Endothelial cell of umbilical vein (primary cell): Measurements from ENCODE around the gene MEF2D. TPM values are rescaled to one million over a fixed set of nuclear protein-coding genes. Genes with fewer than 3 reads are reported as not detected.

Experiments used
- BruUV-seq: library from RNA; stranded (reverse); fragments of 400-500 nt; replicated peaks from 2 replicates; lab custom pipeline; 2021; lab: Mats Ljungman, UMichigan
- CTCF ChIA-PET: fragments of 300-600, 350-600 bp; sonication (Branson Sonifier 250); formaldehyde crosslinking; loops from one replicate; lab custom pipeline; 2021; ENCODE audit warnings: antibody characterized with exemption, inconsistent platforms; lab: Charles Lee
- POLR2A ChIA-PET: fragments of 300-600, 350-600 bp; sonication (Branson Sonifier 250); formaldehyde crosslinking; loops from one replicate; lab custom pipeline; 2021; ENCODE audit warnings: antibody characterized with exemption, inconsistent platforms; lab: Charles Lee
- DNase-seq: peaks from one replicate; pipeline ENCODE4 v3.0.0-alpha.2; 2011; ENCODE audit warnings: low read depth, low spot score
- FAIRE-seq: peaks from 2 replicates; lab custom pipeline; 2011; peaks lifted over from hg19 to GRCh38; lab: Jason Lieb, UNC
- H2AFZ ChIP-seq: 2 replicates; pipeline ENCODE4 v1.6.0; 2012; ENCODE audit warnings: low read depth, low read length, control low read depth, inconsistent platforms
- H3K27ac ChIP-seq: 2 replicates; pipeline ENCODE4 v1.5.1; 2011; ENCODE audit warnings: low read depth, mild to moderate bottlenecking, control low read depth, low read length, moderate library complexity; ENCODE audit not compliant: insufficient read depth
- H3K27me3 ChIP-seq, 2 experiments: 2 replicates each; pipeline versions ENCODE4 v1.6.0 to v1.6.1; 2011; ENCODE audit warnings: low read length in 2 of 2, mixed read lengths in 1 of 2; ENCODE audit not compliant: control insufficient read depth in 2 of 2, insufficient read depth in 2 of 2
- H3K36me3 ChIP-seq, 2 experiments: 2 replicates in 1 of 2; 3 replicates in 1 of 2; pipeline ENCODE4 v1.5.1; 2011; ENCODE audit warnings: low read length in 2 of 2, mild to moderate bottlenecking in 1 of 2, moderate library complexity in 1 of 2; ENCODE audit not compliant: control insufficient read depth in 2 of 2, insufficient read depth in 2 of 2; ENCODE audit errors: extremely low read depth in 1 of 2
- H3K4me1 ChIP-seq: 3 replicates; pipeline ENCODE4 v1.5.1; 2011; ENCODE audit warnings: mild to moderate bottlenecking, low read length; ENCODE audit not compliant: control insufficient read depth, insufficient read depth; ENCODE audit errors: extremely low read depth
- H3K4me2 ChIP-seq: 2 replicates; pipeline ENCODE4 v1.6.1; 2011; ENCODE audit warnings: low read length, control low read depth, mixed read lengths; ENCODE audit not compliant: insufficient read depth
- H3K4me3 ChIP-seq, 3 experiments: fragments of 200-600 bp in 1 of 3; sonication (generic), shearing (Covaris generic) in 1 of 3; replicated peaks in 1 of 3; 2 replicates each; pipeline ENCODE4 v1.5.1; 2011 to 2016; ENCODE audit warnings: control low read depth in 3 of 3, low read length in 3 of 3, mild to moderate bottlenecking in 2 of 3, inconsistent platforms in 1 of 3, low read depth in 1 of 3, moderate library complexity in 1 of 3; ENCODE audit not compliant: insufficient read depth in 1 of 3
- H3K79me2 ChIP-seq: 2 replicates; pipeline ENCODE4 v1.6.0; 2012; ENCODE audit warnings: low read length, inconsistent platforms; ENCODE audit not compliant: control insufficient read depth, insufficient read depth
- H3K9ac ChIP-seq: replicated peaks from 2 replicates; pipeline ENCODE3; 2011; ENCODE audit warnings: low read length, control low read depth; ENCODE audit not compliant: insufficient read depth; ENCODE audit errors: extremely low read depth
- H3K9me1 ChIP-seq: replicated peaks from 3 replicates; pipeline ENCODE4 v1.6.0; 2011; ENCODE audit warnings: mild to moderate bottlenecking, low read length; ENCODE audit not compliant: control insufficient read depth, insufficient read depth; ENCODE audit errors: extremely low read depth
- H3K9me3 ChIP-seq: replicated peaks from 2 replicates; pipeline ENCODE4 v1.5.1; 2012; ENCODE audit warnings: low read length, inconsistent platforms; ENCODE audit not compliant: control insufficient read depth, insufficient read depth
- H4K20me1 ChIP-seq: replicated peaks from 2 replicates; pipeline ENCODE3; 2011; ENCODE audit warnings: mild to moderate bottlenecking, low read length; ENCODE audit not compliant: control insufficient read depth, insufficient read depth; ENCODE audit errors: extremely low read depth
- CTCF ChIP-seq, 2 donors: IDR thresholded peaks; 1 replicate in 1 of 2; 2 replicates in 1 of 2; pipeline ENCODE4 v1.5.1; 2011; ENCODE audit warnings: low read length in 2 of 2, mild to moderate bottlenecking in 2 of 2, moderate library complexity in 2 of 2, control low read depth in 1 of 2, inconsistent platforms in 1 of 2, low read depth in 1 of 2; ENCODE audit not compliant: insufficient read depth in 1 of 2; ENCODE audit errors: extremely low read depth in 1 of 2
- EZH2 ChIP-seq: IDR thresholded peaks from 2 replicates; pipeline ENCODE4 v1.6.1; 2012; ENCODE audit warnings: borderline replicate concordance, low read depth, mild to moderate bottlenecking, moderate library complexity, low read length, inconsistent platforms; ENCODE audit not compliant: severe bottlenecking
- FOS ChIP-seq: IDR thresholded peaks from 2 replicates; pipeline ENCODE4 v1.6.1; 2011; ENCODE audit warnings: mild to moderate bottlenecking, low read length, moderate library complexity, borderline replicate concordance; ENCODE audit not compliant: insufficient read depth
- GATA2 ChIP-seq: IDR thresholded peaks from 2 replicates; pipeline ENCODE4 v1.7.0; 2011; ENCODE audit warnings: low read depth, mild to moderate bottlenecking, moderate library complexity, mixed read lengths, low read length; ENCODE audit not compliant: insufficient read length, insufficient read depth
- JUN ChIP-seq: IDR thresholded peaks from 2 replicates; pipeline ENCODE4 v1.6.1; 2011; ENCODE audit warnings: borderline replicate concordance, low read depth; ENCODE audit not compliant: insufficient read length, insufficient read depth
- MAX ChIP-seq: IDR thresholded peaks from 2 replicates; pipeline ENCODE4 v1.6.1; 2011; ENCODE audit not compliant: insufficient read depth, insufficient read length
- MYC ChIP-seq: IDR thresholded peaks from one replicate; pipeline ENCODE4 v1.6.1; 2011; ENCODE audit warnings: mild to moderate bottlenecking, low read depth, low read length
- POLR2A ChIP-seq: IDR thresholded peaks from 2 replicates; pipeline ENCODE4 v1.6.1; 2012; ENCODE audit warnings: low read depth, mild to moderate bottlenecking, control low read depth, low read length
- POLR2AphosphoS5 ChIP-seq: IDR thresholded peaks from 2 replicates; pipeline ENCODE4 v1.6.1; 2012; ENCODE audit warnings: low read depth, mild to moderate bottlenecking, control low read depth, low read length, moderate library complexity; ENCODE audit not compliant: insufficient read depth
- dilution Hi-C: fragments of 300-500 bp; cut with MboI; formaldehyde crosslinking; loops from one replicate; pipeline ENCODE4 v1.15.0; 2019; ENCODE audit warnings: low sequenced_read_pairs; ENCODE audit not compliant: extremely low pct_ligation_motif_present
- intact Hi-C: fragments of 100-400 bp; cut with micrococcal nuclease; formaldehyde crosslinking; loops from one replicate; pipeline ENCODE4 v1.10.0; 2022
- polyA plus RNA-seq, 4 experiments: library from polyadenylated mRNA; depleted of rRNA in 3 of 4; stranded (reverse) in 3 of 4; unstranded in 1 of 4; fragments of >200 nt; gene quantifications; 2 replicates each; pipeline versions ENCODE4 v1.2.1 to v1.2.3, GENCODE V29; 2011 to 2012; ENCODE audit warnings: missing spikeins in 1 of 4
- total RNA-seq: library from RNA; stranded (reverse); gene quantifications from 2 replicates; pipeline ENCODE4 v1.2.3, GENCODE V29; 2021

MEF2D gene
- total and polyA plus RNA-seq, 2 donors (not counting 3 experiments of a cell fraction or from before 2014, with no cell fraction given) = 45.4 to 52.2 TPM

GRCh38 chr1:156511644-156512043 is 11.1 kb upstream of the MEF2D start:
- CTCF ChIA-PET = interaction anchor here (0.6 kb wide), 1 partner anchor 31 kb away, joined by 4 read pairs; no protein-coding TSS in a partner anchor
- intact Hi-C loops (no loop called here), dilution Hi-C loops (no loop called here)
- Histone ChIP-seq H3K9ac (no peak overlapping the region), H3K27ac (no peak overlapping the region), H3K36me3 (no peaks in the 10 kb centered on the region), H3K27me3 (peaks cover 0 to 3% of the 10 kb centered on the region in 2 experiments), H4K20me1 (no peaks in the 10 kb centered on the region), H2AFZ (no peak overlapping the region), H3K79me2 (no peaks in the 10 kb centered on the region), H3K4me3 (no peak overlapping the region), H3K4me2 (no peak overlapping the region), H3K4me1 (no peaks in the 10 kb centered on the region), H3K9me1 (no peaks in the 10 kb centered on the region), H3K9me3 (no peaks in the 10 kb centered on the region)
- DNase-seq (no peak), FAIRE-seq (no peak)
- TF ChIP-seq POLR2A = no peak
- TF ChIP-seq GATA2 = no peak
- TF ChIP-seq MAX = no peak
- no peak for TF ChIP-seq MYC
- TF ChIP-seq FOS = no peak
- TF ChIP-seq JUN = no peak
- TF ChIP-seq POLR2AphosphoS5 = no peak
- no peak for TF ChIP-seq CTCF (IDR thresholded peaks at IDR 0.05; ENCODE audit: extremely low read depth in 1 of 2, insufficient read depth in 1 of 2, low read depth in 1 of 2, low read length in 2 of 2)
- no peak for TF ChIP-seq EZH2
- no TSS peak for BruUV-seq
- POLR2A ChIA-PET = no interaction called here
